Measurements from ENCODE around the gene DUSP16. TPM values are rescaled to one million over a fixed set of nuclear protein-coding genes. Genes with fewer than 3 reads are reported as not detected.

The DUSP16 gene
- total and polyA plus RNA-seq, 2 of the 8 experiments (the other 6 are each of a cell fraction or from before 2014, with no cell fraction given) = 31.6 to 55.9 TPM

GRCh38 chr12:12440784-12441428 lies 121.8 kb downstream of the DUSP16 start (continued):
- TF ChIP-seq CHD7 (IDR thresholded peaks at IDR 0.05; ENCODE audit: insufficient replicate concordance, low read length) = no peak
- no peak for TF ChIP-seq HDAC6 (IDR thresholded peaks at IDR 0.05; ENCODE audit: low read depth, low read length)
- no peak for TF ChIP-seq RXRA (IDR thresholded peaks at IDR 0.05; ENCODE audit: insufficient read depth, low read depth, low read length)
- TF ChIP-seq TAF7 (optimal IDR thresholded peaks at IDR 0.05; ENCODE audit: borderline replicate concordance, low read depth, low read length) = no peak
- TF ChIP-seq SP2 (IDR thresholded peaks at IDR 0.05; ENCODE audit: low read length) = no peak
- TF ChIP-seq CBX5 (IDR thresholded peaks at IDR 0.05; ENCODE audit: low read depth, low read length) = no peak
- no peak for TF ChIP-seq RAD21 (IDR thresholded peaks at IDR 0.05 in 1 of 2, conservative IDR thresholded peaks at IDR 0.05 in 1 of 2; ENCODE audit: low read depth in 2 of 2, low read length in 2 of 2)
